HG03439 (cell line): ENCODE results near the gene ATG5.

Experiments used
- ATAC-seq: cut with Tn5 transposase; IDR thresholded peaks from one replicate; pipeline ENCODE4 v1.9.1; 2021; ENCODE audit warnings: mild to moderate bottlenecking, moderate library complexity; ENCODE audit not compliant: unreplicated experiment

Gene ATG5

DNA sequence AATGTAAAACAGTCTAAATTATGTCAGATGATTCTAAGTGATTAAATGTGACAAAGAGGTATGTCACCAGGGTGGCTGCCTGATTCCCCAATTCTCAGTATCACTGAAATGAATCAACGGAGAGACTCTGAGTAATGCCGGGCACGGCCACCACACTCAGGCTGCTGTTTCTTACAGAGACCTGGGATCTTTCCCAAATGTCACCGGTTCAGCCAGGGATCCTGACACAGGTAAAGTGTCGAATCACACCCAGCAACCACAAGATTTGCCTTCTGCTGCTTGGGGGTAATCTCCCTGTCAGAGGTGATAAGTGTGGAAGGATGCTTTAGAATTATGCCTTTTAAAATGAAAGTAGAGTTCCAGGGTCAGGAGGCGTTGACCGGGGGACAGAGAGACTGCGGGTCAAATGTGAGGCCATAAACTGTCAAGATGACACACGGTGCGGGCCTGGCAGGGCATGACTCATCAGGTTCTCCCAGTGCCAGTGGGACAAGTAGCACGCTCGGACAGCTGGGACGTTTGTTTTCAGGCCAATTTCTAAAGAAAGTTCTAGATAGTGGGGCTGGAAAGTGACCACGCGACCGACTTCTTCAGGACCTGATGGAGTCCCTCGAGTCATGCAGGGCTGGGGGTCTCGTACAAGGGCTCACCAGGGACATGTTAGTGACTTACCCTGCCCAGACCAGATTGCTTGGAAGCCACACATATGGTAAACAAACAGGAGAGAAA, 190.5 kb downstream of the ATG5 start:
- ATAC-seq = no peak
